CD4-positive, alpha-beta T cell treated with Interleukin-1 beta for 1 hour (primary cell): Measurements from ENCODE around the gene SPATS2L.

Experiments used
- DNase-seq, 2 donors: peaks; one replicate each; pipeline ENCODE4 v3.0.0-alpha.2; 2020 to 2022

Gene SPATS2L

DNA sequence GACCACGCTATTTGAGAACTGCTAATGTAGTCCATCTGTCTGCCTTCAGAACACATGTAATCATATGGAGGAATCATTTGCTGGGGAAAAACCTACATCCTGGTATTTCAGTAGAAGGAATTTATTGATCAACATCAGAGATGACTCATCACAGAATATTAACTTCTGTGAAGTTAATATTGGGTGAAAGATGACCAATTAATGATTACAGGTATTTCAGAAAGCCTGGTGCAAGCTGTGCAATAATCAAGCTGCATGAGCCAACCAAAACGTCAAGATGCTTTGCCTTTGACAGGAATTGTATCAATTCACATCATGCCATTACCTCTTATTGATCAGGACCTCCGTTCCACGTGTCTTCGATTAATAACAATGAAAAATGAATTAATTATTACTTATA, 9.4 kb upstream of the SPATS2L start:
- DNase-seq: no peak

DNA sequence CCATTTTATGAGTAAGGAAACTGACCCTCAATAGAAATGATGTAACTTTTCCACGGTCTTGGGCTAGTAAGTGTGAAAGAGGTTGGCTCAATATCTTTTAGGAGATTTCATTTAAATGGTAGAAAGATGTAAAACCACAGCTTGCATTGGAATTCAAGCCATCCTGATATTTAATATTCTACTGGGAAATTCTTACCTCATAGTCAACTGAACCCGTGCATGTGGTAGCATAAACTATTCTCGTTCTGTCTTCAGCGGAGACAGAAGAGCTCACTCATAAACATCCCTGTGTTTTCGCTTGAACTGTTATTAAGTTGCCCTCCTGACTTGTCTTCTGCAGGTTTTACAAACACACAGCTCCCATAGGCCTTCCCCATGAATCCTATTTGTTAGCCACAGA, 8.5 kb upstream of the SPATS2L start:
- no peak for DNase-seq

DNA sequence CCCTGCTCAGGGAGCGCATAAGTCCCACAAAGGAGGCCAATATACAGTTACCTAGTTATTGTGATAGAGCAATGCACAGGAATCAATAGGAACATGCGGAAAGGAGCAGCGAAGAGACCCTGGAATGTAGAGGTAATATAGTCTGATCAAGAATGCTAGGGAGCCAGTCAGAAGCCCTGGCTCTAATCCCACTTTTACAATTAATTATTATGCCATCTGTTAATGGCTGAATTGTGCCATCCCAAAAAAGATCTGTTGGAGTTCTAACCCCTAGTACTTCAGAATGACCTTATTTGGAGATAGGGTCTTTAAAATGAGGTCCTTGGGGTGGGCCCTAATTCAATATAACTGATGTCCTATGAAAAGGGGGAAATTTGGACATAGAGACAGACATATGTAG, 7.7 kb upstream of the SPATS2L start:
- DNase-seq: no peak

DNA sequence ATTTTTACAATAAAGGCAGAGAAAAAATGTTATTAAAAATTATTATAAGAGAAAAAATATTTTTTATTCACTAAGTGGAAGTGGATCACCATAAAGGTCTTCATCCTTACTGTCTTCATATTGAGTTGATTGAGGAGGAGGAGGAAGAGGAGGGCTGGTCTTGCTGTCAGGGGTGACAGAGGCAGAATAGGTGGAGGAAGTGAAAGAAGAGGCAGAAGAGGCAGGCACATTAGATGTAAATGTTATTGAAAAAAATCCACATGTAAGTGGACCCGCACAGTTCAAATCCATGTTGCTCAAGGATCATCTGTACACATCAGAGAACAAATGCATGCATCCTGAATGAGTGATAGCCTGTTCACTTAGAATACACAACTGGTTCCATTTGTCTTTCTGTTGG, 6.4 kb upstream of the SPATS2L start:
- DNase-seq: no peak

DNA sequence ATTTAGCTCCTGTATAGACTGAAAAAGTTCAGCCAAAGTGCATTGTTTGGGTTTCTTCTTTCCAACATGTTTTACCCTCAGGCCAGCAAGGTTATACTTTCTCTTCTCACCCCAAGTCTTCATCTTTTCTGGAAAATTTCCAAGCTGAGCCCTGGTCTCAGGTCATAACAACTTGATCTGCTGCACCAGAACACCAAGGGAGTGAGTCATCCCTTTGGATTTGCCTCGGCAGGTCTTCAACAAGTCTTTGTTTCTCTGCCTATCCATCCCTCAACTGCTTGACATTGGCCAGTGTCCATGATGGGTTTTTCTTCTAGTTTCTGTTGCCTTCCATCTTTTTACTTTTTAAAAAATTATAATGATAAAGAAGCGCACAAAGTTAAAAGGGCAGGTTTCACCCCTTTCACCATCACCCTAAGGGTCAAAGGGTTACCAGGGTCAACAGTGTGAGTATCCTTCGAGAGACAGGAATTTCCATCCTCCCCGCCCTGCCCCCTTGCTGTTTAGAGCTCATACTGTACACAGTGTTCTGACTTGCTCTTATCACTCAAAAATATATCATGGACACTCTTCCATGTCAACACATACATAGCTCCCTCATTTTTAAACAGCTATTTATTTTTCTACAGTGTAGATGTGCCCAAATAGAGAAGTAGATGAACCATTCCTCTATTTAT, 5.7 kb upstream of the SPATS2L start:
- no peak for DNase-seq

DNA sequence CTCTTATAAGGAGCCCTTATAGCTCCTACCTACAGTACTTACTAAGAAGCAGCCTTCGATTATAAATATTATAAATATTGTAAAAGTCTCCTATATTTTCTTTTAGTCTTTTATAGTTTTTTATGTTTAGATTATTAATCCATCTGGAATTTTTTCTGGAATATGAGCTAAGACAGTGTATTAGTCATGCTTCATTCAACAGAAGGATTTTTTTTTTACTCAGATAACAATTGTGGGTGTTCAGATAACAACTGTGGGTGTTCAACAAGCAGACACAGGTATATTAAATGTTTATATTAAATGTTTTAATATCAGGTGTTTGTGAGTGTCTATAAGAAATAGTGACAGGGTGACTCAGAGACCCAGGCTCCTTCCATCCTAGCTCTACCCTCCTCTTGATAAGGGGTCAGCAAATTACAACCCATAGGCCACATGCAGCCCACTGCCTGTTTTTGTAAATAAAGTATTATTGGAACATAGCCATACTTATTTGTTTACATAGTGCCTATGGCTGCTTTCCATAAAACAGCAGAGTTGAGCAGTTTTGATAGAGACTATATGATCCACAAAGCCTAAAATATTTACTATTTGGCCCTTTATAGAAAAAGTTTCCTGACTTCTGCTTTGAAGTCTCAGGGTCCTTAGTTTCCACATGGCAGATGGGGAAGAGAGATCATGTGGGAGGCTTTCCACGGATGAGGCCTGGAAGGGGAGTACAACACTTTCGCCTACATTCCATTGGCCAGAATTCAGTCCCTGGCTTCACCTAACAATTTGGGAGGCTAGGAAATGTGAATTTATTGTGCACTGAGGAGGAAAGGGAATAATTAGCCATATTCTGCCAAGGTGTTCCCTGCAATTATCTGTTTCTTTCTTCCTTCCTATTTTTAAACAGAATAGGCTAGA, 4.3 kb upstream of the SPATS2L start:
- no peak for DNase-seq

DNA sequence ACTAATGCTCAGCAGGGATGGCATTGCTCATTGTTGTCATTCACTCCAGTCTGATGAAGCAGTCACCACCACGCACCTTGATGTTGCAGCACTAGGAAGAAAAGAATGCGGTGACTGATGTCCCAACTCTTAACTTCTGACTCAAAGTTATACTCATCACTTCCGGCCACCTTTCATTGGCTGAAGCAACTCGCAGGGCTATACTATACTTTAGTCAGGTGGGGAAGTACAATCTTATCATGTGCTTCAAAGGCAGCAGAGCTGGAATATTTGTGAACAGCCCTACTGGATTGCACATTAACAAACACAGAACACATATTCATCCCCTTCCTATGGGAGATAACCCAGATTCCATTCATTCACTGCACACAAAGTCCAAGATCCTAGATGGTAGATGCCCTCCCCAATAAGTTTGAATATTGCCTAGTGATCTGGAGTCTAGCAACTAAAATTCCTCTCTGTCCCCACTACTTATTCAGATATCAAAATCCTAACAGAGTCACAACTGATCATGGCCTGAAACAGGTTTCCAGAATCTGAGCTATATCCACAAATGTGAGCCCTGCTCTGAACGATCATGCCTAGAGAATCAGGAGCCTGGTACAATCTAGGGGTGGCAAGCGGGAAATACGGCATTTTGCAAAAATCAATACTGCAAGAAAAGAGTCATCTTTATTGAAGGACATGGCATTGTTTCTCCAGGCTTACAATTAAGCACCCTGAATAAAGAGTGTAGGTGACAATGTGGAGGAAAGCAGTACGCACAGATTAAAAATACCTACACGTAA, 3.4 kb upstream of the SPATS2L start:
- no peak for DNase-seq

DNA sequence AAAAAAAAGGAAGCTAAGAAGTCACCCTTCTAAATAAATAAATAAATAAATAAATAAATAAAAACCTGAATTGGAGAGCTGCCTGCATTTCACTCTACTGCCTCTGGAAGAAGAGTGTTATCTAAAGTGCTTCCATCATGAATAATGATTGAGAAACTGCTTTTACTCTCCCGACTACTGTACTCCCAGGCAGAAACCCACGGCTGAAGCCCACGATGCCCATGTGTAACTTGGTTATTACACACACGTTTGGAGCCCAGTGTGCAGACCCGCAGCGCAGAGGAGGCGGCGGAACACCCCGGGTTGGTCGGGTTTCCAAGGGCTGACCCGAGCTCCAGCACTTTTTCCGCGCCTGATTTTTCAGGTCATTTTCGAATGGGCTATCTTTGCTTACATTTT, 697 bp upstream of the SPATS2L start:
- no peak for DNase-seq

DNA sequence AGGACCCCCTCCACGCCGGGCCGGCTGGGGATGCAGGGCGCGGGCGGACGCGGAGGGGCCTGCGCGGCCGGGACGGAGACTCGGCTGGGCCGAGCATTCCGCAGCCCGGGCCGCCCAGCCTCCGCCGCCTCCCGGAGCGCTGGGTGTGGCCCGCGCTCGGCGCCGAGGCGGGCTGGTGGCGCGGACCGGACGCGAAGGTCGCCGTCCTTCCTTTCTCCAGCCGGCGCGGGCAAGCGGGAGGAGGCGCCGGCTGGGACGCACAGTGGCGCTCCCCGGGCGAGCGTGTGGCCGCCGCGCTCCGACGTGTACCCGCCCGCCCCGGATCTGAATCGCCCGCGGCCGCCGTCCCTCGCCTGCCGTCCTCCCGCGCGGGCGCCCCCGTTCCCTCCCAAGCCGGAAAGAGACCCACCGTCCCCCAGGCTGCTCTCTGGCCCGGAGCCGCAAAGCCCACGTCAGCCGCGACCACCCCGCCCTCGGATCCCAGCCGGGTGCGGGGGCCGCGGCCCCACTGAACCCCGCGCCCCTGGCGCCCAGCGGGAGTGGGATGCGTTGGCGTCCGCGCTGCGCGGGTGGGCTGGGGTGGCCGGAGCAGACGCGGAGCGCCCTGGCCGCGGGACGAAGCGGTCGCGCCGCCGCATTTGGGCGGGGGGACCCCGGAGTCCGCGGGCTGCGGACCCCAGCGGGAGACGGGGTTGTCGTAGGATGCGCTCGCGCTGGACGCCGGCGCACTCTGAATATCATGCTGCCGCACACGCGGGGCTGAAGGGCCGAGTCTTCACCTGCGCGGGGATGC, 634 bp downstream of the SPATS2L start:
- DNase-seq: peak; percentile 8 to 15

DNA sequence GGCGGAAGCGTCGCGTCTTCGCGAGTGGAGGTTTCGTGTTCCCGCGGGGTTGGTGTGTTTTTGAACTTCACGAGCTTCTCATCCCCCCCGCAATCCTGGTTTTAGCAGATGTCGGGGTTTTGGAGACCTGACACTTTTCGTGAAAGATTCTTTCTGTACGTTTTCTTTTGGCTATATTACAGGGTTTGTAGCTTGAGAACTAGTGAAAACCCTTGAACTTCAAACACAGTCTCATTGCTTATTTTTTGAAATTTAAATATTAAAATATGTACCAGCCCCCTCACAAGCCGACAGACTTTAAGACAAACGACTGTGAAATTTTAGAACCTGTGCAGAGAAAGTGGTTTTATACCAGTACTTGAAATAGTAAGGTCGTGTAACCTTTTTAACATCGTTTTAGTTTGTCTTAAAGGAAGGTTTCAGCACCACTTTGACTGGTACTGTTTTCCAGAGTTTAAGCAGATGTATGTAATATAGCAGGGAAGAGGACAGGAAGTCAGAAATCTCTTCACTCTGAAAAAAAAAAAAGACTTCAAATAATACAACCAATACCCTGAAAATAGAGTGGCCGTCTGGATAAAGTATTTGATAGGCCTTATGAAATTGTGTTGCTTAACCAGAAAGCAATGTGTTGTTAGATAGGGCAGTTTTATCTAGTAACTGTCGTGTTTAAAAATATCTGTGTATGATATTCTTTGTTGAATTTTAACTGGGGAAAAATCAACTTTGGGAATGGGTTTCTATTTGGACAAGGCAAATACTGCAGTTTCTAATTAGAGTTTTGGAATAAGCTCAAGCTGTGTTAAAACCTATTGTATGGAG, 1.4 kb downstream of the SPATS2L start:
- no peak for DNase-seq

DNA sequence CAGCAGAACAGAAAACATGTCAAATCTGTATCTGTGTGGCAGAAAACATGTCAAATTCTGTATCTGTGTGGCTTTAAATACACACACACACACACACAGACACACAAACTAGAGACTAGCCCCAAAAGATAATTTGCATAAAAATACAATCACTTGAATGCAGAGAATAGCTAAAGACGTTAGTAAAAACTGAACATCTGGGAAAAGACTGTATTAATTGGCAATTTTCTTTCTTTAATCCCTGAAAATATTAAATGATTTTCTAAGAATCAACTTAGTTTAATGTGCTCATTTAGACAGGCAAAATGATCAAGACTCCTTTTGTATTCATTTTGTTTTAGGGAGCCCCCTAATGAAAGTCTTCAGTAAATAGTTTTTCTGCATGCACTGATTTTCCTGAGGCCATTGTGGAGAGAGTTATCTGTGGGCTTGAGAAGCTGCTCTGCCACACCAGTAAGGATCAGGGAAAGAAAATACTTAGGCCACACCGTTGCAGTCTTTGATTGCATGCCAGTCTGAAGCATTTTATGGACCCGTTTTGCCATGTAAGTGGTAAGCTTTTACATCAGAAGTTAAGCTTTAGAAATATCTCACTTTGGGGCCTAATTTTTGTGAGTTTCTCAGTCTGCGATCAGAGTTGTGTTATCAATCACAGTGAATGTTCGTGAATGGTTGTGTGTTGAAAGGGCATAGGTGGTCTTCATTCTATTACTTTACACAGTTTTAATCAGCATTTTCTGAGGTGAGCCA, 2.2 kb downstream of the SPATS2L start:
- no peak for DNase-seq

DNA sequence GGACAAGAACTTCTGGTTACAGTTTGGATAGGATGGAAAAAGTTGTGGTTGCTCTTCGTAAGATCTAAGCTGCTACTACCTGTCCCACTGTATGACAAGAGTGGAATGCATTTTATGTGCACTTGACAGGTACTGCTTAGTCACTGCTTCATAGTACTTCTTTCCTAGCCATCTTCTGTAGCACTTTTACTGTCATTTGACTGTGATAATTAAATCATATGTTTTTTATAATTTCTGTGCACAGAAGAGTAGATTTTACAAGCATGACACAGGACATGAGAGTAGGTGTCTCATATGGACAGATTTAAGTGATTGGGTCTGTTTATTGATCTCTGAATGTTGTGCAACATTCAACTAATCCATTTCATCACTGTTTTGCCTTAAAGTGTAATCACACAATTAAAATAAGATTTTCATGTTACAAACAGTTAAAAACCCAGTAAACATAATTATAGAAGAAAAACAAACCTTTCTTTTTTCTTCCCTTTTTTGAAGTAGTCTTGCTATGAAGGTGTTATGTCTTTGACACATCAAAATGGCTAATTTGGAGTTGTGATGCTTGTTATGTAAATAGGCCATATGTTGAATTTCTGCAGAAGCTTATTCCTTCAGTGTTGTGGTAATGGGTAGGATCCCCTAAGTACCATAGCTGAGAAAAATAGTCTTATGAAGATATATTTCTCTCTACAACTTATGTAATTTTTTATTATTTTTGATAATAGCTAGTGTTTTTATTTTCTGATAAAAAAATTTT, 3.0 kb downstream of the SPATS2L start:
- DNase-seq: no peak

DNA sequence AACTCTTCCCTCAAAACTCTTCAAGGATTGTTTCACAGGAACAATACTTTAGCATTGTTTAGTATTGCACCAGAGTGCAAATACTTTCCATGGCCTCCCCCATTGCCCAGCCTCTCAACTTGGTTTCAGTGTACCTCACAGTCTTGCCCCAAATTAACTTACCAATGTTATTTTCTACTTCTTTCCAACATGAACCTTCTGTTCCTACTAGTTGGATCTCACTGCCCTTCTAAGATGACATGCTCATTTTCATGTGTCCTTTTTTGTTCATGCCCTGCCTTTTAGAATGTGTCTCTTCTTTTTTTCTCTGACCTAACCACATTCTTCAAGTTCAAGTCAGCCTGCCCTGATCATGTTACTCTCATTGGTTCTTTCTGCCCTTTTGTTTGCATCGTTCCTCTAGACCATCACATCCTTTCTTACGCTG, 4.1 kb downstream of the SPATS2L start:
- DNase-seq: no peak

DNA sequence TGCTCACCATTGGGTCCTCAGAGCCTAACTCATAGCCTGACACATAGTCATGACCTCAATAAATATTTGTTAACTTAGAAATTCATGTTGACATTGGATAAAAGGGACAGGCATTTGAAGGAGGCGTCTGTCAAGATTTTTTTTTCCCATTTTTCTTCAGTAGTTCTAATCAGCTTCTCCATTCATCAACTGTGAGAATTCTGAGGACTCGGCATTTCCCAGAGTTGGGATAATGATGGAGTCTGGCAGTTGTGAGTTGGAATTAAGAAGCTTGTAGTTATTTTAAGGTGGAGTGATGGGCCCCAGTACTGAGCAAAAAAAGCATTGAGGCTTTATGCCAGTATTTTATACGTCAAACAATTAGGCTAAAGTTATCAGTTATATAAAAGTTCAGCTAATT, 4.6 kb downstream of the SPATS2L start:
- DNase-seq: no peak

DNA sequence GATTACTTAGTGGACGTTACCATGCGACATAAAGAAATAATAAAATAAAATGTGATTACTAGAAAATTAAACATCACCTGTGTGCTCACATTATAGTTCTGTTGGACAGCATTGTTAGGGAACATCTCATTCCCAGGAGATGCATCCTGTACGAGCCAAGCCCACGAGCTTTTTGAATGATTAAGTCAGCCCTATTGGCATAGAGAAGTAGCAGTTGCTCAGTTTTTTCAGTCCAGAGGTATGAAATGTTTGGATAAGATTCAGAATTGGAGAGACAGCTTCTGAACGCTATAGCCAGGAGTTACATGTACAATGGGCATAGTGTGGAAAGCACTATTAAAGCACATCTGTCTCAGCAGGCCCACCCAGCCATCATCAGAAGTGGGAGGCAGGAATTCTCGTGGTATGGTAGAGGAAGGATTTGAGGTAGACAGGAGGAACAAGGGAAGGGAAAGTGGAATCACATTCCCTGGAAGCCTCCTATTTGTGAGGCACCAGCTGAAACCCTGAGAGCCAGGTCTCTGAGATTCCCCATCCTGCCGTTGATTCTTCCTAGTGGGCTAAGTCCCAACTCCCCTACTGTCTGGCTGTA, 8.6 kb downstream of the SPATS2L start:
- no peak for DNase-seq

DNA sequence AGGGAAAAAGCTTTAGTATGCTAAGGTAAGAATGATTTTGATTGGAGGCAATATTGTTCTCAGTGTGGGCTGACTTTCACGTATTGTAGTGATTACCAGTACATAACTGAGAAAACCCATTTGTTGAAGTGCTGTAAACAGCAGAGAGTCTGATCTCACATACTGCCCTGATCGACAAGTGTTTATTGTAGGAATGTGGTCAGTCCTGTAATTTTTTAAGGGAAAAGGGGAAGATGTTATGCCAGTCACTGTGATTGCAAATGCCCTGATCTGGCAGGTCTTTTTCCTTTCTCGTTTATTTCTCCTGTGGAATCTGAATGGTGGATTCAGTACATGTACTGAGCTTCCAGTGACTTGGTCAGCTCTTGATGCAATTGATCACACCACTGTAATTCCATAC, 11.5 kb downstream of the SPATS2L start:
- DNase-seq: no peak

DNA sequence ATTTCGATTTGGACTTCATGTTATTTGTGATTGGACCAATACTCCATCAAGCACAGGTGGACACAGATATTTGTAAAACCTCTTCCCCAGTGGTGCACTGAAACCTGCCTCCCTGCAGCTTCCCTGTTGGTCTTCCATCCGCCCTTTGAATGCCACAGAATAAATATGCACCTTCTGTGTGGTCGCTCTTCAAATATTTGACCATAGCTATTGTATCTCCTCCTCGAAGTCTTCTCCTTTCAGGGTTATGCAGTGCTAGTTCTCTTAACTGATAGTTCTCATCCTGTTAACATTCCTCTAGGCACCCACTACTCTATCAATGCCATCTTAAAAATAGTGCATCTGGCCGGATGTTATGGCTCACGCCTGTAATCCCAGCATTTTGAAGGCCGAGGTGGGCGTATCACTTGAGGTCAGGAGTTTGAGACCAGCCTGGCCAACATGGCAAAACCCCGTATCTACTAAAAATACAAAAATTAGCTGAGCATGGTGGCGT, 12.5 kb downstream of the SPATS2L start:
- no peak for DNase-seq

DNA sequence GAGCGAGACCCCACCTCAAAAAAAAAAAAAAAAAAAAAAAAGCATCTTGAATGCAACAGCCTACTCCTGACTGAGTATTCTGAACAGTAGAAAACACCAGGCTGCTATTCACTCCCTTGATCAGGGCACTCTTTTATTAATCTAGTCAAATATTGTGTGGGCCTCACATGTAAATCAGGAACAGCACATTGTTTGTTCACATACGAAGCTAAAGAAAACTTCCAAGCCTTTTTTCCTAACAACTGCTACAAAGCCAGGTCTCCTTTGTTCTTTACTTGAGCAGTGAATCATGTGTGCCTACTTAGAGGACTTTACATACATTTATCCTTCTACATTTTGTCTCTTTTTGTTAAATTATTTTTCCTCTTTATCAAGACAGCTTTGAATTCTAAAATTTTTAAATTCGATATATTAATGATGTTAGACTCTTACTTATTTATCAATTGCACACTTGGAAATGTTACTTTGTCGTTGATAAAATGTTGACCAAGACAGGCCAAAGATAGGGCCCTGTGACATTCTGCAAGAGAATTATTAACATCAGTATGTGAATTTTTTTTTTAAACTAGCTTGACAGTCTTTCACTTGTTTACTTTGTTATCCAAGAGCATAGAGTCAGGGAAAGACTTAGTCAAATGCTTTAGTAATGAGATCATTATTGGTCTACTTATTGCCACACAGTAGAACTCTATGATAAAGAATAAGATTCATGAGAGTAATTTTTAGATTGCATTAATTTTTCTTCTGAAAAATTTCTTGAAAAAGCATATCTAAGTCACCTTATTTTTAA, 13.2 kb downstream of the SPATS2L start:
- no peak for DNase-seq

DNA sequence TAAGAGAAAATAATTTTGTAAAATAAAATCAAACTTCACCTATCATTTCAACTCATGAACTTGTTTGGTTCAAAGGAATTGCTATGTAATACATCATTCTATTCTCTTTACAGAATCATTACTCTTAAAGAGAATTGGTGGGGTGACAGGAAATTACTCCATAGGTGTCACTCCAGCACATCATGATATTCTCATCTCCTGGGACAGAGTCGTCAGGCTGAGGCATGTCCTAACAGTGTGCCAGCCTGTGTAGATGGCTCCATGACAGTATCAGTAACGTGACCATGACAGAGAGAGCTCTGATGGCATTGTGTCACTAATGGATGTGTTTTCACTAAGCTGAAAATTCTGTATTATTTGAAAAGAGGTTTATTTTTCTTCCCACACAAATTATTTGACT, 13.9 kb downstream of the SPATS2L start:
- DNase-seq: no peak
